Psoas muscle (tissue), 8 donors: ENCODE measurements around the gene FAM47A. TPM values are rescaled to one million over a fixed set of nuclear protein-coding genes. Genes with fewer than 3 reads are reported as not detected.
A peak's percentile ranks its signal among the peaks of the same experiment; 100 is the strongest.

Experiments
- ATAC-seq, 4 donors: fragments of 200-7000 bp; cut with Tn5 transposase; one replicate each; pipeline ENCODE4 v1.9.1; 2020; ENCODE audit warnings: moderate library complexity in 3 of 4, mild to moderate bottlenecking in 2 of 4
- DNase-seq, 2 donors: peaks; one replicate each; pipeline ENCODE4 v3.0.0-alpha.2; 2020
- H3K27ac ChIP-seq: fragments of 200-600 bp; one replicate; pipeline ENCODE4 v1.8.0; 2022
- H3K27me3 ChIP-seq, 3 donors: fragments of 200-600 bp in 1 of 3; one replicate each; pipeline versions ENCODE4 v1.6.1 to v1.8.0; 2013 to 2022; ENCODE audit warnings: low read length in 2 of 3, mild to moderate bottlenecking in 2 of 3, moderate library complexity in 1 of 3; ENCODE audit not compliant: insufficient read depth in 3 of 3
- H3K36me3 ChIP-seq, 2 donors: fragments of 200-600 bp in 1 of 2; one replicate each; pipeline versions ENCODE4 v1.6.1 to v1.8.0; 2013 to 2022; ENCODE audit warnings: low read depth in 1 of 2, mild to moderate bottlenecking in 1 of 2, moderate library complexity in 1 of 2; ENCODE audit not compliant: insufficient read depth in 1 of 2
- H3K4me1 ChIP-seq: fragments of 200-600 bp; one replicate; pipeline ENCODE4 v1.8.0; 2022
- H3K4me3 ChIP-seq: fragments of 200-600 bp; one replicate; pipeline ENCODE4 v1.8.0; 2022; ENCODE audit warnings: mild to moderate bottlenecking
- H3K9me3 ChIP-seq: fragments of 200-600 bp; one replicate; pipeline ENCODE4 v1.8.0; 2022
- WGBS, 3 donors: extraction: QIAGEN DNeasy Blood & Tissue Kit; methylation state at CpG; one replicate each; pipeline versions ENCODE4 v1.1.6 to v1.1.7; 2013; 5-methylcytosine and 5-hydroxymethylcytosine counted together
- intact Hi-C, 2 donors: fragments of 100-400 bp; cut with DNase I; formaldehyde crosslinking; loops; one replicate each; pipeline versions ENCODE4 v1.11.0 to v1.14.2; 2022
- polyA plus RNA-seq, 3 donors: library from polyadenylated mRNA; stranded (reverse); fragments of 200-250 nt; gene quantifications; one replicate each; pipeline ENCODE4 v1.2.3, GENCODE V29; 2013
- total RNA-seq, 4 donors: library from RNA; stranded (reverse); fragmentation: NEBNext Ultra II Directional in 2 of 4; extraction: Animal tissue kit (Norgen Biotek cat#: 25700) in 2 of 4; gene quantifications; one replicate each; pipeline versions ENCODE4 v1.2.1 to v1.2.4, GENCODE V29; 2021 to 2023
- TF ChIP-seq, protein P1 (sequence below): fragments of 200-600 bp; IDR thresholded peaks from one replicate; pipeline ENCODE4 v1.8.0; 2022; ENCODE audit warnings: antibody characterized with exemption
- donor health status: healthy with polysubstance abuse.
- donor health status: DM: no; HTN: no; CAD: no; lungs with moderate emphysema.
- donor health status: Bipolar disorder and iron deficiency.
- donor health status: healthy.
- donor health status: DM: yes; HTN: yes; CAD: no.
- donor health status: DM: no; HTN: no; CAD: no.
- donor health status: DM: no; HTN: no; CAD: no.
- donor health status: DM: yes; HTN: yes; CAD: no.

FAM47A gene
- total and polyA plus RNA-seq, 7 donors = not detected

DNA sequence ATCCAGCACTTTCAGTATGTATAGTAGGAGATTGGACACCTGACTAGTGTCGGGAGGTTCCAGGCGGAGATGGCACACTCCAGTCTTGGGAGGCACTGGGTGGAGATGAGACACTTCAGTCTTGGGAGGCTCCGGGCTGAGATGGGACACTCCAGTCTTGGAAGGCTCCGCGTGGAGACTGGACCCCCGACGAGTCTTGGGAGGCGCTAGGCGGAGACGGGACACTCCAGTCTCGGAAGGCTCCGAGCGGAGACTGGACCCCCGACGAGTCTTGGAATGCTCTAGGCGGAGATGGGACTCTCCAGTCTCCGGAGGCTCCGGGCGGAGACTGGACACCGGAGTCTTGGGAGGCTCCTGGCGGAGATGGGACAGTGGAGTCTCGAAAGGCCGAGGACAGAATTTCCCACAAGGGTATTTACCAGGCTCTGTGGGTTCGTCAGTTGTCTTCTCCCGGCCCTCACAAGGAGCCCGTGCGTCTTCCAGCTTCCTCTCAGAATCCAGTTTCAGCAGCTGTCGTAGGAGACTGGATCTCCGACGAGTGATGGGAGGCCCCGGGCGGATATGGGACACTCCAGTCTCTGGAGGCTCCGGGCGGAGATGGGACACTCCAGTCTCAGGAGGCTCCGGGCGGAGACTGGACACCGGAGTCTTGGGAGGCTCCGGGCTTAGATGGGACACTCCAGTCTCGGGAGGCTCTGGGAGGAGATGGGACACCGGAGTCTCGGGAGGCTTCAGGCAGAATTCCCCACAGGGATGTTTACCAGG, 952 bp downstream of the FAM47A start:
- Histone ChIP-seq H3K27ac (no peak overlapping the region), H3K27me3 (no peaks in the 10 kb centered on the region), H3K4me3 (no peak overlapping the region), H3K9me3 (no peaks in the 10 kb centered on the region), H3K4me1 (no peaks in the 10 kb centered on the region), H3K36me3 (no peaks in the 10 kb centered on the region)
- intact Hi-C loops = no loop called here
- 94 to 97% (median 96%) methylated on average over 36 to 41 of the region's 41 CpGs for WGBS, 3 donors
- TF ChIP-seq, protein P1, sequence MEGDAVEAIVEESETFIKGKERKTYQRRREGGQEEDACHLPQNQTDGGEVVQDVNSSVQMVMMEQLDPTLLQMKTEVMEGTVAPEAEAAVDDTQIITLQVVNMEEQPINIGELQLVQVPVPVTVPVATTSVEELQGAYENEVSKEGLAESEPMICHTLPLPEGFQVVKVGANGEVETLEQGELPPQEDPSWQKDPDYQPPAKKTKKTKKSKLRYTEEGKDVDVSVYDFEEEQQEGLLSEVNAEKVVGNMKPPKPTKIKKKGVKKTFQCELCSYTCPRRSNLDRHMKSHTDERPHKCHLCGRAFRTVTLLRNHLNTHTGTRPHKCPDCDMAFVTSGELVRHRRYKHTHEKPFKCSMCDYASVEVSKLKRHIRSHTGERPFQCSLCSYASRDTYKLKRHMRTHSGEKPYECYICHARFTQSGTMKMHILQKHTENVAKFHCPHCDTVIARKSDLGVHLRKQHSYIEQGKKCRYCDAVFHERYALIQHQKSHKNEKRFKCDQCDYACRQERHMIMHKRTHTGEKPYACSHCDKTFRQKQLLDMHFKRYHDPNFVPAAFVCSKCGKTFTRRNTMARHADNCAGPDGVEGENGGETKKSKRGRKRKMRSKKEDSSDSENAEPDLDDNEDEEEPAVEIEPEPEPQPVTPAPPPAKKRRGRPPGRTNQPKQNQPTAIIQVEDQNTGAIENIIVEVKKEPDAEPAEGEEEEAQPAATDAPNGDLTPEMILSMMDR = no peak
- no peak for ATAC-seq
- DNase-seq = peak in 1 of 2 donors; percentile 17

DNA sequence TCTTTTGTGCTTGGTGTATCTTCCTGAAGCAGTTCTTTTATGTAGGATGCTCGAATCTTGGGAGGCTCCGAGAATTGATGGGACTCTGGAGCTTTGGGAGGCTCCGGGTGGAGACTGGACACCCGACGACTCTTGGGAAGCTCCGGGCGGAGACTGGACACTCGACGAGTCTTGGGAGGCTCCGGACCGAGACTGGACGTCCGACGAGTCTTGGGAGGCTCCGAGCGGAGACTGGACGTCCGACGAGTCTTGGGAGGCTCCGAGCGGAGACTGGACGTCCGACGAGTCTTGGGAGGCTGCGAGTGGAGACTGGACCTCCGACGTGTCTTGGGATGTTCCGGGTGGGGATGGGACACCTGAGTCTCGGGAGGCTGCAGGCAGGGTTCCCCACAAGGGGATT, 1.6 kb downstream of the FAM47A start:
- intact Hi-C loops = no loop called here
- TF ChIP-seq, protein P1 = no peak
- Histone ChIP-seq H3K4me1 (no peaks in the 10 kb centered on the region), H3K27ac (no peak overlapping the region), H3K36me3 (no peaks in the 10 kb centered on the region), H3K9me3 (no peaks in the 10 kb centered on the region), H3K4me3 (no peak overlapping the region), H3K27me3 (no peaks in the 10 kb centered on the region)
- peak in 1 of 2 donors; percentile 28 for DNase-seq
- ATAC-seq = no peak
- WGBS, 3 donors = 90 to 96% (median 92%) methylated on average over 25 to 29 of the region's 29 CpGs

DNA sequence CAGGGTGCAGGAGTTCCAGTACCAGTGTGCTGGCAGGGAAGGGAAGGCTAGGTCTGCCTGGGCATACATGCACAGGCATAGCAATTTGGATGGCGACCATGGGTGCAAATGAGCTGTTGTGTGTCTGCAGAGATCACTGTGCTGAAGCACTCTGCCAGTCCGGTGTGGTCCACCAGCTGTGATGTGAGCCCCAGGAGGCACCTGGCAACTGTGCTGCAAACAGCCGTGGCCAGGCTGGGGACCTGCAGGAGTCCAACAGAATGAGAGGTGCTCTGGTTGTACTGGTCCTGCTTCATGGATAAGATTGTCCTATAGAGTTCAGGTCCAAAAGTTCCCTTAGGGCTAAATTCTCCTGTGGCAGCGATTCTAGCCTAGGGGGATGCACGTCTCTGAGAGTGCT, 6.1 kb downstream of the FAM47A start:
- Histone ChIP-seq H3K27me3 (no peaks in the 10 kb centered on the region), H3K27ac (no peak overlapping the region), H3K9me3 (no peaks in the 10 kb centered on the region), H3K36me3 (no peaks in the 10 kb centered on the region), H3K4me1 (no peaks in the 10 kb centered on the region), H3K4me3 (no peak overlapping the region)
- TF ChIP-seq, protein P1 = no peak
- 76 to 98% (median 80%) methylated on average over 4 to 5 of the region's 5 CpGs for WGBS, 3 donors
- ATAC-seq = no peak
- peak in 1 of 2 donors; percentile 43 for DNase-seq
- intact Hi-C loops = no loop called here

DNA sequence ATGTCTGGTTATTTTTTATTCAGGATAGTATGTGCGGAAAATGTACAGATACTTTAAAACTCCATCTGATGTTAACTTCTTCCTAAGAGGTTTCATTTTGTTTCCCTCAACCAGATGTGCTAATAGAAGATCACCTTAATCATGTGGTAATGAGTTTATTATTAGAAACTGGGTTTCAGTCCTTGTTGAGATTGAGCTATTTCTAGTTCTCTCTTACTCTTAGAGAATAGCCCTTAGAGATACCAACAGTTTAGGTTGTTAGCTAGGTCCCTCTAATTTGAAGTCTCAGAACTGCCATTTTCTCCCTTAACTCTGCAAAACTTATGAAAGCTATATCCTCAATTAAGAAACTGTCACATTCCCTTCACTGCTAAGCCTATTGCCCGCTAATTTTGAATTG, 13.0 kb downstream of the FAM47A start:
- TF ChIP-seq, protein P1 = no peak
- Histone ChIP-seq H3K4me3 (no peak overlapping the region), H3K27ac (no peak overlapping the region), H3K9me3 (no peaks in the 10 kb centered on the region), H3K4me1 (no peaks in the 10 kb centered on the region), H3K27me3 (peaks cover 0 to 5% (median 0%) of the 10 kb centered on the region in 3 donors), H3K36me3 (no peaks in the 10 kb centered on the region)
- no peak for ATAC-seq
- WGBS, 3 donors = 44 to 89% (median 45%) methylated on average over 2 of the region's 2 CpGs
- intact Hi-C loops = no loop called here
- no peak for DNase-seq

GRCh38 chrX:34112459-34112858, 19.7 kb downstream of the FAM47A start:
- TF ChIP-seq, protein P1 = no peak
- WGBS, 3 donors = 58 to 85% (median 72%) methylated on average over 1 of the region's 1 CpG
- ATAC-seq (no peak), DNase-seq (no peak)
- intact Hi-C loops = no loop called here
- Histone ChIP-seq H3K4me1 (no peaks in the 10 kb centered on the region), H3K27ac (no peak overlapping the region), H3K9me3 (no peaks in the 10 kb centered on the region), H3K4me3 (no peak overlapping the region), H3K36me3 (no peaks in the 10 kb centered on the region), H3K27me3 (peaks cover 0 to 5% (median 0%) of the 10 kb centered on the region in 3 donors)
